Activated CD8-positive, alpha-beta memory T cell treated with anti-CD3 and anti-CD28 coated beads for 1 hour (primary cell): ENCODE measurements around the gene AREL1.

Experiments used
- DNase-seq, 2 donors: peaks; one replicate each; pipeline ENCODE4 v3.0.0-alpha.2; 2020; ENCODE audit warnings: low read depth in 1 of 2; ENCODE audit errors: extremely low read depth in 1 of 2

Gene AREL1

GRCh38 chr14:74638966-74639365 lies 73.9 kb downstream of the AREL1 start:
- DNase-seq = no peak

GRCh38 chr14:74638066-74638465 lies 74.8 kb downstream of the AREL1 start:
- no peak for DNase-seq

- DNase-seq = no peak
Measured at GRCh38 chr14:74637178-74637550, 75.7 kb downstream of the AREL1 start.

GRCh38 chr14:74636424-74637177 lies 76.3 kb downstream of the AREL1 start:
- no peak for DNase-seq

- no peak for DNase-seq
Measured at GRCh38 chr14:74635847-74636246, 77.0 kb downstream of the AREL1 start.

GRCh38 chr14:74634964-74635363 lies 77.9 kb downstream of the AREL1 start:
- DNase-seq = no peak

GRCh38 chr14:74634481-74634880 lies 78.4 kb downstream of the AREL1 start:
- no peak for DNase-seq

GRCh38 chr14:74630881-74631690 lies 81.8 kb downstream of the AREL1 start:
- no peak for DNase-seq

- no peak for DNase-seq
Measured at GRCh38 chr14:74628418-74628817, 84.5 kb downstream of the AREL1 start.

- no peak for DNase-seq
Measured at GRCh38 chr14:74627076-74627475, 85.8 kb downstream of the AREL1 start.

GRCh38 chr14:74622257-74622656 lies 90.6 kb downstream of the AREL1 start:
- no peak for DNase-seq

GRCh38 chr14:74621556-74621955 lies 91.3 kb downstream of the AREL1 start:
- no peak for DNase-seq

- no peak for DNase-seq
Measured at GRCh38 chr14:74620923-74621322, 92.0 kb downstream of the AREL1 start.

GRCh38 chr14:74620497-74620921 lies 92.4 kb downstream of the AREL1 start:
- no peak for DNase-seq

GRCh38 chr14:74619672-74620131 lies 93.2 kb downstream of the AREL1 start:
- no peak for DNase-seq

- peak; percentile 44 to 45 for DNase-seq
Measured at GRCh38 chr14:74618078-74618952, 94.6 kb downstream of the AREL1 start.

GRCh38 chr14:74616996-74617700 lies 95.7 kb downstream of the AREL1 start:
- DNase-seq = no peak

- no peak for DNase-seq
Measured at GRCh38 chr14:74616507-74616906, 96.4 kb downstream of the AREL1 start.

GRCh38 chr14:74615735-74616134 lies 97.1 kb downstream of the AREL1 start:
- DNase-seq = no peak
